ENCODE data around the gene TGM2.
"Not testable (repeated sequence)": the region's sequence is repeated elsewhere in the genome, so short reads cannot be mapped to it uniquely, and the experiment has no call there.

Gene TGM2

GRCh38 chr20:38112261-38112929 lies 52.7 kb downstream of the TGM2 start:
- DNase-seq = no peak

GRCh38 chr20:38111366-38112232 lies 53.5 kb downstream of the TGM2 start:
- DNase-seq = no peak

- DNase-seq = no peak
These were observed 54.4 kb downstream of the TGM2 start for GRCh38 chr20:38110525-38111178.

GRCh38 chr20:38109591-38110524 lies 55.2 kb downstream of the TGM2 start:
- no peak for DNase-seq

GRCh38 chr20:38108986-38109541 lies 56.0 kb downstream of the TGM2 start:
- no peak for DNase-seq

- no peak for DNase-seq
These were observed 56.6 kb downstream of the TGM2 start for GRCh38 chr20:38108438-38108985.

GRCh38 chr20:38107916-38108315 lies 57.2 kb downstream of the TGM2 start:
- not testable (repeated sequence) for DNase-seq

GRCh38 chr20:38107386-38107785 lies 57.7 kb downstream of the TGM2 start:
- DNase-seq = not testable (repeated sequence)

GRCh38 chr20:38106461-38106860 lies 58.6 kb downstream of the TGM2 start:
- DNase-seq = no peak

GRCh38 chr20:38104285-38104684 lies 60.8 kb downstream of the TGM2 start:
- no peak for DNase-seq

- not testable (repeated sequence) for DNase-seq
These were observed 62.9 kb downstream of the TGM2 start for GRCh38 chr20:38102206-38102605.

GRCh38 chr20:38098952-38099351 lies 66.1 kb downstream of the TGM2 start:
- no peak for DNase-seq

- DNase-seq = no peak
These were observed 69.9 kb downstream of the TGM2 start for GRCh38 chr20:38095017-38095686.

- DNase-seq = peak; percentile 62
These were observed 70.6 kb downstream of the TGM2 start for GRCh38 chr20:38094373-38094891.

GRCh38 chr20:38093641-38094077 lies 71.4 kb downstream of the TGM2 start:
- DNase-seq = no peak

GRCh38 chr20:38092915-38093314 lies 72.2 kb downstream of the TGM2 start:
- no peak for DNase-seq

GRCh38 chr20:38092260-38092857 lies 72.7 kb downstream of the TGM2 start:
- DNase-seq = no peak

GRCh38 chr20:38091441-38092216 lies 73.4 kb downstream of the TGM2 start:
- peak; percentile 31 for DNase-seq

GRCh38 chr20:38090061-38090460 lies 75.0 kb downstream of the TGM2 start:
- DNase-seq = no peak

GRCh38 chr20:38089500-38089899 lies 75.6 kb downstream of the TGM2 start:
- DNase-seq = no peak
